Endothelial cell of umbilical vein (primary cell): ENCODE data around the gene CELSR1. TPM values are rescaled to one million over a fixed set of nuclear protein-coding genes. Genes with fewer than 3 reads are reported as not detected.
"Not testable (repeated sequence)": the region's sequence is repeated elsewhere in the genome, so short reads cannot be mapped to it uniquely, and the experiment has no call there.

Source experiments
- BruUV-seq: library from RNA; stranded (reverse); fragments of 400-500 nt; replicated peaks from 2 replicates; lab custom pipeline; 2021; lab: Mats Ljungman, UMichigan
- CTCF ChIA-PET: fragments of 300-600, 350-600 bp; sonication (Branson Sonifier 250); formaldehyde crosslinking; loops from one replicate; lab custom pipeline; 2021; ENCODE audit warnings: antibody characterized with exemption, inconsistent platforms; lab: Charles Lee
- POLR2A ChIA-PET: fragments of 300-600, 350-600 bp; sonication (Branson Sonifier 250); formaldehyde crosslinking; loops from one replicate; lab custom pipeline; 2021; ENCODE audit warnings: antibody characterized with exemption, inconsistent platforms; lab: Charles Lee
- DNase-seq: peaks from one replicate; pipeline ENCODE4 v3.0.0-alpha.2; 2011; ENCODE audit warnings: low read depth, low spot score
- FAIRE-seq: peaks from 2 replicates; lab custom pipeline; 2011; peaks lifted over from hg19 to GRCh38; lab: Jason Lieb, UNC
- H2AFZ ChIP-seq: 2 replicates; pipeline ENCODE4 v1.6.0; 2012; ENCODE audit warnings: low read depth, low read length, control low read depth, inconsistent platforms
- H3K27ac ChIP-seq: 2 replicates; pipeline ENCODE4 v1.5.1; 2011; ENCODE audit warnings: low read depth, mild to moderate bottlenecking, control low read depth, low read length, moderate library complexity; ENCODE audit not compliant: insufficient read depth
- H3K27me3 ChIP-seq, 2 experiments: 2 replicates each; pipeline versions ENCODE4 v1.6.0 to v1.6.1; 2011; ENCODE audit warnings: low read length in 2 of 2, mixed read lengths in 1 of 2; ENCODE audit not compliant: control insufficient read depth in 2 of 2, insufficient read depth in 2 of 2
- H3K36me3 ChIP-seq, 2 experiments: 2 replicates in 1 of 2; 3 replicates in 1 of 2; pipeline ENCODE4 v1.5.1; 2011; ENCODE audit warnings: low read length in 2 of 2, mild to moderate bottlenecking in 1 of 2, moderate library complexity in 1 of 2; ENCODE audit not compliant: control insufficient read depth in 2 of 2, insufficient read depth in 2 of 2; ENCODE audit errors: extremely low read depth in 1 of 2
- H3K4me1 ChIP-seq: 3 replicates; pipeline ENCODE4 v1.5.1; 2011; ENCODE audit warnings: mild to moderate bottlenecking, low read length; ENCODE audit not compliant: control insufficient read depth, insufficient read depth; ENCODE audit errors: extremely low read depth
- H3K4me2 ChIP-seq: 2 replicates; pipeline ENCODE4 v1.6.1; 2011; ENCODE audit warnings: low read length, control low read depth, mixed read lengths; ENCODE audit not compliant: insufficient read depth
- H3K4me3 ChIP-seq, 3 experiments: fragments of 200-600 bp in 1 of 3; sonication (generic), shearing (Covaris generic) in 1 of 3; replicated peaks in 1 of 3; 2 replicates each; pipeline ENCODE4 v1.5.1; 2011 to 2016; ENCODE audit warnings: control low read depth in 3 of 3, low read length in 3 of 3, mild to moderate bottlenecking in 2 of 3, inconsistent platforms in 1 of 3, low read depth in 1 of 3, moderate library complexity in 1 of 3; ENCODE audit not compliant: insufficient read depth in 1 of 3
- H3K79me2 ChIP-seq: 2 replicates; pipeline ENCODE4 v1.6.0; 2012; ENCODE audit warnings: low read length, inconsistent platforms; ENCODE audit not compliant: control insufficient read depth, insufficient read depth
- H3K9ac ChIP-seq: replicated peaks from 2 replicates; pipeline ENCODE3; 2011; ENCODE audit warnings: low read length, control low read depth; ENCODE audit not compliant: insufficient read depth; ENCODE audit errors: extremely low read depth
- H3K9me1 ChIP-seq: replicated peaks from 3 replicates; pipeline ENCODE4 v1.6.0; 2011; ENCODE audit warnings: mild to moderate bottlenecking, low read length; ENCODE audit not compliant: control insufficient read depth, insufficient read depth; ENCODE audit errors: extremely low read depth
- H3K9me3 ChIP-seq: replicated peaks from 2 replicates; pipeline ENCODE4 v1.5.1; 2012; ENCODE audit warnings: low read length, inconsistent platforms; ENCODE audit not compliant: control insufficient read depth, insufficient read depth
- H4K20me1 ChIP-seq: replicated peaks from 2 replicates; pipeline ENCODE3; 2011; ENCODE audit warnings: mild to moderate bottlenecking, low read length; ENCODE audit not compliant: control insufficient read depth, insufficient read depth; ENCODE audit errors: extremely low read depth
- FOS ChIP-seq: IDR thresholded peaks from 2 replicates; pipeline ENCODE4 v1.6.1; 2011; ENCODE audit warnings: mild to moderate bottlenecking, low read length, moderate library complexity, borderline replicate concordance; ENCODE audit not compliant: insufficient read depth
- JUN ChIP-seq: IDR thresholded peaks from 2 replicates; pipeline ENCODE4 v1.6.1; 2011; ENCODE audit warnings: borderline replicate concordance, low read depth; ENCODE audit not compliant: insufficient read length, insufficient read depth
- MAX ChIP-seq: IDR thresholded peaks from 2 replicates; pipeline ENCODE4 v1.6.1; 2011; ENCODE audit not compliant: insufficient read depth, insufficient read length
- dilution Hi-C: fragments of 300-500 bp; cut with MboI; formaldehyde crosslinking; loops from one replicate; pipeline ENCODE4 v1.15.0; 2019; ENCODE audit warnings: low sequenced_read_pairs; ENCODE audit not compliant: extremely low pct_ligation_motif_present
- intact Hi-C: fragments of 100-400 bp; cut with micrococcal nuclease; formaldehyde crosslinking; loops from one replicate; pipeline ENCODE4 v1.10.0; 2022
- polyA plus RNA-seq, 4 experiments: library from polyadenylated mRNA; depleted of rRNA in 3 of 4; stranded (reverse) in 3 of 4; unstranded in 1 of 4; fragments of >200 nt; gene quantifications; 2 replicates each; pipeline versions ENCODE4 v1.2.1 to v1.2.3, GENCODE V29; 2011 to 2012; ENCODE audit warnings: missing spikeins in 1 of 4
- total RNA-seq: library from RNA; stranded (reverse); gene quantifications from 2 replicates; pipeline ENCODE4 v1.2.3, GENCODE V29; 2021

The CELSR1 gene
- total and polyA plus RNA-seq, 2 donors (not counting 3 experiments of a cell fraction or from before 2014, with no cell fraction given) = 3.7 to 5.4 TPM

GRCh38 chr22:46501701-46502100 lies 35.7 kb downstream of the CELSR1 start:
- intact Hi-C loops (no loop called here), dilution Hi-C loops (no loop called here)
- Histone ChIP-seq H4K20me1 (no peaks in the 10 kb centered on the region), H3K36me3 (no peaks in the 10 kb centered on the region), H3K79me2 (no peaks in the 10 kb centered on the region), H3K4me1 (peaks cover 4% of the 10 kb centered on the region), H2AFZ (peak overlapping the region; percentile 67), H3K27ac (peak overlapping the region; percentile 40), H3K4me3 (no peak overlapping the region), H3K27me3 (no peaks in the 10 kb centered on the region), H3K9me1 (no peaks in the 10 kb centered on the region), H3K9ac (peak overlapping the region; percentile 9), H3K9me3 (no peaks in the 10 kb centered on the region), H3K4me2 (peak overlapping the region; percentile 50)
- FAIRE-seq (peak; percentile 80), DNase-seq (peak; percentile 77)
- BruUV-seq = no TSS peak
- TF ChIP-seq FOS (peak; percentile 55), JUN (no peak), MAX (no peak)
- CTCF ChIA-PET = interaction anchor here (0.8 to 2.3 kb wide), 5 partner anchors 10 to 763 kb away, joined by 3 to 7 read pairs (median 4); no protein-coding TSS in a partner anchor
- POLR2A ChIA-PET = no interaction called here

DNA sequence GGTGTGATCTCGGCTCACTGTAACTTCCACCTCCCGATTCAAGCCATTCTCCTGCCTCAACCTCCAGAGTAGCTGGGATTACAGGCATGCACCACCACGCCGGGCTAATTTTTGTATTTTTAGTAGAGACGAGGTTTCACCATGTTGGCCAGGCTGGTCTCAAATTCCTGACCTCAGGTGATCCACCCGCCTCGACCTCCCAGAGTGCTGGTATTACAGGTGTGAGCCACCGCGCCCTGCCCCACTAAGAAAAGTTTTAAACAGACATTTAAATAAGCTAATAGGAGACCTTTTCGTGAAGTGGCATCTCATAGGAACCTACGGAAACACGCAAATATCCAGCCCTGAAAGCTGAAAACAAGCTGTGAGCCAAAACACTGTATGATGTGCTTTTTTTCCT lies 36.2 kb downstream of the CELSR1 start:
- BruUV-seq, dilution Hi-C loops, H3K27me3 ChIP-seq, intact Hi-C loops, H3K36me3 ChIP-seq, H3K9me3 ChIP-seq, DNase-seq, POLR2A ChIA-PET, H3K9me1 ChIP-seq, FAIRE-seq, H3K4me3 ChIP-seq, H3K4me1 ChIP-seq, H4K20me1 ChIP-seq, H3K79me2 ChIP-seq: not testable (repeated sequence)
- Histone ChIP-seq H3K27ac (peak overlapping the region; percentile 40), H3K4me2 (peak overlapping the region; percentile 50), H3K9ac (peak overlapping the region; percentile 9), H2AFZ (peak overlapping the region; percentile 67)
- CTCF ChIA-PET = interaction anchor here (1.5 to 2.3 kb wide), 3 partner anchors 41 to 134 kb away, joined by 3 to 7 read pairs (median 5); no protein-coding TSS in a partner anchor
